Dermis microvascular lymphatic vessel endothelial cell (primary cell): Measurements from ENCODE around the gene NDUFC2. TPM values are rescaled to one million over a fixed set of nuclear protein-coding genes. Genes with fewer than 3 reads are reported as not detected.

ENCODE experiments used
- DNase-seq, 2 donors: peaks; one replicate each; pipeline versions ENCODE4 v3.0.0 to v3.0.0-alpha.2; 2010; ENCODE audit warnings: low read depth in 2 of 2
- total RNA-seq: library from RNA; depleted of rRNA; stranded (reverse); fragments of >200 nt; gene quantifications from 2 replicates; pipeline ENCODE4 v1.2.1, GENCODE V29; 2014

NDUFC2 gene
- total RNA-seq, 1 donor from 2014 or later: 82.0 TPM

GRCh38 chr11:78031629-78032028 is 48.0 kb downstream of the NDUFC2 start:
- no peak for DNase-seq

- DNase-seq: peak in 1 of 2 donors; percentile 94
These were observed 49.0 kb downstream of the NDUFC2 start for GRCh38 chr11:78030429-78031325.

- peak; percentile 15 to 75 for DNase-seq
These were observed 51.2 kb downstream of the NDUFC2 start for GRCh38 chr11:78028423-78028822.

GRCh38 chr11:78027759-78028158 is 51.9 kb downstream of the NDUFC2 start:
- no peak for DNase-seq

GRCh38 chr11:78025378-78025777 is 54.3 kb downstream of the NDUFC2 start:
- no peak for DNase-seq

GRCh38 chr11:78023426-78023825 is 56.2 kb downstream of the NDUFC2 start:
- no peak for DNase-seq

- peak in 1 of 2 donors; percentile 18 for DNase-seq
These were observed 57.0 kb downstream of the NDUFC2 start, which contains the start of gene KCTD14 for GRCh38 chr11:78022397-78023396. TSS of gene KCTD14 (minus strand) at chr11:78023276. CDS start at chr11:78023249, 27 bp downstream.

- DNase-seq: no peak
These were observed 58.1 kb downstream of the NDUFC2 start for GRCh38 chr11:78021611-78022010.

- no peak for DNase-seq
These were observed 59.4 kb downstream of the NDUFC2 start for GRCh38 chr11:78020246-78020645.

GRCh38 chr11:78019808-78020207 is 59.9 kb downstream of the NDUFC2 start:
- DNase-seq: no peak

Other genes with a start within 250 kb of the NDUFC2 start
- gene INTS4, start 85.2 kb downstream of the NDUFC2 start, total RNA-seq: 27.1 and 29.7 TPM in 2 replicates
- gene KCTD14, start 56.6 kb downstream of the NDUFC2 start, total RNA-seq: under 0.01 and 0.26 TPM in 2 replicates
- gene THRSP, start 16.0 kb downstream of the NDUFC2 start, total RNA-seq: not detected in 2 replicates
- 20.9 and 24.5 TPM in 2 replicates for gene ALG8, start 59.8 kb upstream of the NDUFC2 start, total RNA-seq
- 3.3 and 6.4 TPM in 2 replicates for gene KCTD21, start 108.8 kb upstream of the NDUFC2 start, total RNA-seq
- gene USP35, start 109.1 kb upstream of the NDUFC2 start, total RNA-seq: 4.0 and 5.9 TPM in 2 replicates